HG02884 (cell line): ENCODE data around the gene RAD51B.
"Not testable (repeated sequence)": the region's sequence is repeated elsewhere in the genome, so short reads cannot be mapped to it uniquely, and the experiment has no call there.

Source experiments
- ATAC-seq: cut with Tn5 transposase; IDR thresholded peaks from one replicate; pipeline ENCODE4 v1.9.1; 2021; ENCODE audit warnings: mild to moderate bottlenecking, moderate library complexity; ENCODE audit not compliant: unreplicated experiment

RAD51B gene

DNA sequence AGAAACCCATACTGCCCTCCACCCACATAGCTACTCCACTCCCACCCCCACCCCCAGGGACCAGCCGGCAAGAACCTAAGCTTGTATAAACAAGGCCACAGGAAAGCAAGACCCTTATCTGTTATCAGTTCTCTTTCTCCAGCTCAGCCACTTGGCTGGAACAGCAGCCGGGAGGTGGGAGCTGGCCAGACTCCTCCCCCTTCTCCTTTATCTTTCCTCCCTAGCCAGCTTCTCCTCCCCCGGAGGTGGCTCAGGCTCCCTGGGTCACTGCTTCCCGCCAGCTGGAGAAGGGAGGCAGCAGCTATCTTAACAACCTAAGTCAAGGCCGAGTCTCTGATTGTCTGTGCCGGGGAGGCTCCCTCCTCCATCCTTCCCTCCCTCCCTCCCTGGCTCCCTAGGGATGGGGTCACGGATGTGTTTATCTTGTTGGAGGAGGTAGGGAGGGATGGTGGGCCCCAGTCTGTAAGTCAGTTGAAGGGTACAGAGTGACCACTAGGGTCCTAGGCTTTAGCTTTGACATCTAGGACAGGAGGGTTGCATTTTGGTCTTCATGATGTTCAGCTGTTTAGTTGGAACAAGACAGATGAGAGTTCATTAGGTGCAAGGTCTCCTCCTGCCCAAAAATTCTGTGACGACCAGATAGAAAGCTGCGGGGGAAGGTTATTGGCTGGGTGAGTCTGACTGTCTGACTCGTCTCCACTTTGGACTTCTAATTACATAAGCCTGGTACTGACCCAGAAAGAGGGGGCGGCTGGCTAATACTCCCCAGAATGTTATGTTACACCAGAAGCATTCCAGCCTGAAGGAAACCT, 943.6 kb downstream of the RAD51B start:
- no peak for ATAC-seq

GRCh38 chr14:68763843-68764242, 944.3 kb downstream of the RAD51B start:
- not testable (repeated sequence) for ATAC-seq

- no peak for ATAC-seq
Observed at GRCh38 chr14:68766299-68767247, 947.0 kb downstream of the RAD51B start.

GRCh38 chr14:68767248-68767645, 947.7 kb downstream of the RAD51B start:
- no peak for ATAC-seq

- ATAC-seq, result no peak
Observed at GRCh38 chr14:68768316-68768715, 948.7 kb downstream of the RAD51B start.

DNA sequence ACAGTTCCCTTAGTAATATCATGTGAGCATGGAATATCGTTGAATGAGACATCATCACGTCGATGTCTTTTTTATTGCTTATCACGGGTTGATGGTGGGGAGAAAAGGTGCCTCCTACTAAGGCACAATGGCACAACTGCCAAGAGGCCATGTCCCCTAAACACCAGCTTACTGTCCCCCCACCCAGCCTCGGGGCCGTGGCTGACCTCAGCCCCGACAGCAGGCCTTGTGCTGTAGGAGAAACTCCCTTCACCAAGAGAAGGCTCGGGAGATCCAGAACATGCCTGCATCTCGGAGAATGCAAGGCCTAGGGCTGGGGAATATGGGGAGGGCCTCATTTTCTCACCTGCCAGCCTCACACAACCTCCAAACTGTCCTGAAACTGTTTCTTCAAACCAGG, 950.5 kb downstream of the RAD51B start:
- ATAC-seq, result no peak

DNA sequence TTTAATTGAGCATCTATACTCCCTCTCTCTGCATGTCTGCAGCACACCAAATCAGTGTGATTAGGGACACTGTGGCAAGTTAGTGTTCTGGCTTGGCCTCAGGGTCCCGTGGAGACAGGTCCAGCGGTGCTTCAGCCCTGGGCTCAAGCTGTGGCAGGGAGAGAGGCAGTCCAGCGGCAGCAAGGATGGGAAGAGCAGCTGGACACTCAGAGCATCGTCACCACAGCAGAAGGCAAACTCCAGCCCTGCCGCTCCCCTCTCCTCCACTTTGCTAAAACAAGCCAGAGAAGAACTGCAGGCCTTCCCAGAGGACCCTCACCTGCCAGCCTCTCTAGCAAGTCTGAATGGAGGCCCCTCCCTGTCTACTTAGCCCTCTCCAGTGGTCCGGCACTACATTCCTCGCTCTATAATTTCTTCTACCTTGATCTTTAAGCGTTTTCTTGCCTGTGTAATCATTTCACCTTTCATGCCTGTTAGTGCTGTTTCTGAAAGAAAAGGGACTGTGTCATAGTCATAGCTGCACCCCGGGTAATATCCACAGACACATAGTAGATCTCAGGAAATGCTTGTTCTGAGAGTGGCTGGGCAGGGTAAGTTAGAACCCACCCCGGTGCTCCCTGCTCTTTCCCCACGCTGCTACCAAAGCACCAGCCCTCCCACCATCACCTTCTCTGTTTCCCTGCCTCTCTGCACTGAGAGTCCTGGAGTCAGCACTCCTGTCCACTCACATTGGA, 951.1 kb downstream of the RAD51B start:
- ATAC-seq, result no peak

GRCh38 chr14:68771631-68772030, 952.1 kb downstream of the RAD51B start:
- ATAC-seq, result no peak

- ATAC-seq, result no peak
Observed at GRCh38 chr14:68772761-68773381, 953.3 kb downstream of the RAD51B start.

GRCh38 chr14:68774771-68775613, 955.4 kb downstream of the RAD51B start:
- ATAC-seq, result no peak

DNA sequence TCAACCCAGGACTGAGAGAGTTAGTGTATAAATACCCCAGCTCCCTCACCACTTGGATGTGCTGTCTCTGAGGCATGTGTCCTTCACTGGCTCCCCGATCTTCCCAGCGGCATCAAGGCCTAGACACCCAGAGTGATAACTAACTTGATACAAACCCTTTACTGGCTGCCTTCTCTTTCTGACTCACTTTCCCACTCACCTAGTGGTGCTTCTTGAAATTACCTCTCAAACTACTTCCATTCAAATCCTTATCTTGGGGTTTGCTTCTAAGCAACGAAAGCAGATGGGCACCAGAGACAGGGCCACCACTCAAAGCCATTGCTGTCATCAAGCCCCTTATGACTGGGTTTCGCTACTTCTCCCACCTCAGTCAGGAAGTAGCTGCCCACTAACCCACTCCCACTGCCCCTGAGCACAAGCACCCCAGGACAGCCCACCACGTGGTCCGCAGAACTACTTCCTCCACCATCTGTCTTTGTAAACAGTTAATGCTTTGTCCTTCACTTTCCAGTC, 956.1 kb downstream of the RAD51B start:
- ATAC-seq, result no peak

DNA sequence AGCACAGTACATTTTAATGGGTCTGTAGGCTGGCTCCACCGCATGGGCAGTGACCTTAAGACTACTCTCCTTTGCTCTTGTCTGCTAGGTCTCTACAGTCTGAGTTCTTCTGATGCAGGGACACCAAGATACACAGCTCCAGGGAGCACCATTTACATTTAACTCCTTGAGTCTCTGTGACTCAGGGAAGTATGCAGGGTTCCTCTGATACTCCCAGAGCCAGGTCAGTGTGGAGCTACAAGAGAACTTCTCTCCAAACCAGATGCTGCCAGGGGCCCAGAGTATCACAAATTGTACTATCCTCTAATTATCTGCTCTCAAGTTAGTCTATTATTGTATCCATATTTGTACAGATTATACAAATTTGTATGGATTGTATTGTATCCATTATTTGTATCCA, 958.1 kb downstream of the RAD51B start:
- no peak for ATAC-seq
